Left renal cortex interstitium (tissue), 4 donors: Measurements from ENCODE around the gene TRERF1. TPM values are rescaled to one million over a fixed set of nuclear protein-coding genes. Genes with fewer than 3 reads are reported as not detected.

Source experiments
- DNase-seq, 4 donors: peaks; one replicate each; pipeline ENCODE4 v3.0.0-alpha.2; 2013; ENCODE audit warnings: low read depth in 4 of 4, low spot score in 2 of 4, missing footprints in 1 of 4
- polyA plus RNA-seq, 4 donors: library from polyadenylated mRNA; unstranded; fragments of 120-200 nt; gene quantifications; one replicate each; pipeline ENCODE4 v1.2.1, GENCODE V29; 2013; ENCODE audit not compliant: insufficient read length in 4 of 4

The TRERF1 gene
- polyA plus RNA-seq, 4 donors: 14.1 to 18.4 (median 16.0) TPM

GRCh38 chr6:42315259-42315990 is 136.3 kb downstream of the TRERF1 start:
- DNase-seq: no peak

GRCh38 chr6:42314571-42315258 is 137.0 kb downstream of the TRERF1 start:
- no peak for DNase-seq

GRCh38 chr6:42313941-42314570 is 137.7 kb downstream of the TRERF1 start:
- no peak for DNase-seq

GRCh38 chr6:42313038-42313437 is 138.7 kb downstream of the TRERF1 start:
- DNase-seq: no peak

GRCh38 chr6:42307141-42307470 is 144.6 kb downstream of the TRERF1 start:
- DNase-seq: no peak

GRCh38 chr6:42306439-42307140 is 145.1 kb downstream of the TRERF1 start:
- no peak for DNase-seq

GRCh38 chr6:42304053-42304712 is 147.5 kb downstream of the TRERF1 start:
- no peak for DNase-seq

- DNase-seq: no peak
Observed at GRCh38 chr6:42302411-42302810, 149.3 kb downstream of the TRERF1 start.

- no peak for DNase-seq
Observed at GRCh38 chr6:42301986-42302385, 149.7 kb downstream of the TRERF1 start.

- no peak for DNase-seq
Observed at GRCh38 chr6:42300701-42301100, 151.0 kb downstream of the TRERF1 start.

GRCh38 chr6:42300185-42300584 is 151.5 kb downstream of the TRERF1 start:
- no peak for DNase-seq

- no peak for DNase-seq
Observed at GRCh38 chr6:42297661-42298060, 154.1 kb downstream of the TRERF1 start.

GRCh38 chr6:42296614-42297013 is 155.1 kb downstream of the TRERF1 start:
- no peak for DNase-seq

GRCh38 chr6:42295677-42296076 is 156.0 kb downstream of the TRERF1 start:
- DNase-seq: no peak

- no peak for DNase-seq
Observed at GRCh38 chr6:42295181-42295580, 156.5 kb downstream of the TRERF1 start.

GRCh38 chr6:42294759-42295158 is 157.0 kb downstream of the TRERF1 start:
- DNase-seq: no peak

GRCh38 chr6:42293386-42293977 is 158.2 kb downstream of the TRERF1 start:
- no peak for DNase-seq

- DNase-seq: no peak
Observed at GRCh38 chr6:42292004-42292740, 159.6 kb downstream of the TRERF1 start.

GRCh38 chr6:42287756-42288155 is 164.0 kb downstream of the TRERF1 start:
- DNase-seq: no peak

- DNase-seq: no peak
Observed at GRCh38 chr6:42281570-42281969, 170.2 kb downstream of the TRERF1 start.
